Measurements from ENCODE around the gene RUFY1.
"Not testable (repeated sequence)": the region's sequence is repeated elsewhere in the genome, so short reads cannot be mapped to it uniquely, and the experiment has no call there.

DNA sequence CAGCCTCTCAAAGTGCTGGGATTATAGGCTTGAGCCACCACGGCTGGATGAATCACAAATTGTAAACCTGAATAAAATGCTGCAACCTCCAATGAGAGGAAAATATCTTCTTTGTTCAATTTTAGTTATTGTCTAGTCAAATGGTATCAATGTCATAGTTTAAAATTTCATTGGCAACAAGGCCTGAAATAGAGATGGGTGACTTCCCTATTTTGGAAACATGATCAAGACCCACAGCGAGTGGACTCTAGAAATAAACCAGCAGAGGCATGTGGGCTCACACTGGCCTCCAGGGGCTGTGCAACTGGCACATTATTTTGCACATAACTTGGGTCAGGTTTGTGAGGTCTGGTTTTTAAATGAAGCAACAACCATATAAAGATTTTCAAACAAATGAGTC is 102.8 kb downstream of the RUFY1 start:
- not testable (repeated sequence) for TF ChIP-seq RAD21 (IDR thresholded peaks at IDR 0.05; ENCODE audit: low read length); POLR2AphosphoS5 (IDR thresholded peaks at IDR 0.05; ENCODE audit: low read depth, low read length); CTCF (IDR thresholded peaks at IDR 0.05); TAF1 (IDR thresholded peaks at IDR 0.05; ENCODE audit: borderline replicate concordance, low read depth, low read length); EZH2phosphoT487 (IDR thresholded peaks at IDR 0.05; ENCODE audit: borderline replicate concordance, low read depth); RFX5 (IDR thresholded peaks at IDR 0.05; ENCODE audit: low read length); EP300 (IDR thresholded peaks at IDR 0.05; ENCODE audit: borderline replicate concordance in 1 of 2, low read depth in 1 of 2, low read length in 1 of 2)
- TF ChIP-seq, protein P1, sequence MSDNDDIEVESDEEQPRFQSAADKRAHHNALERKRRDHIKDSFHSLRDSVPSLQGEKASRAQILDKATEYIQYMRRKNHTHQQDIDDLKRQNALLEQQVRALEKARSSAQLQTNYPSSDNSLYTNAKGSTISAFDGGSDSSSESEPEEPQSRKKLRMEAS (IDR thresholded peaks at IDR 0.05; ENCODE audit: low read depth): not testable (repeated sequence)
- TF ChIP-seq, protein P2, sequence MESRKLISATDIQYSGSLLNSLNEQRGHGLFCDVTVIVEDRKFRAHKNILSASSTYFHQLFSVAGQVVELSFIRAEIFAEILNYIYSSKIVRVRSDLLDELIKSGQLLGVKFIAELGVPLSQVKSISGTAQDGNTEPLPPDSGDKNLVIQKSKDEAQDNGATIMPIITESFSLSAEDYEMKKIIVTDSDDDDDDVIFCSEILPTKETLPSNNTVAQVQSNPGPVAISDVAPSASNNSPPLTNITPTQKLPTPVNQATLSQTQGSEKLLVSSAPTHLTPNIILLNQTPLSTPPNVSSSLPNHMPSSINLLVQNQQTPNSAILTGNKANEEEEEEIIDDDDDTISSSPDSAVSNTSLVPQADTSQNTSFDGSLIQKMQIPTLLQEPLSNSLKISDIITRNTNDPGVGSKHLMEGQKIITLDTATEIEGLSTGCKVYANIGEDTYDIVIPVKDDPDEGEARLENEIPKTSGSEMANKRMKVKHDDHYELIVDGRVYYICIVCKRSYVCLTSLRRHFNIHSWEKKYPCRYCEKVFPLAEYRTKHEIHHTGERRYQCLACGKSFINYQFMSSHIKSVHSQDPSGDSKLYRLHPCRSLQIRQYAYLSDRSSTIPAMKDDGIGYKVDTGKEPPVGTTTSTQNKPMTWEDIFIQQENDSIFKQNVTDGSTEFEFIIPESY (IDR thresholded peaks at IDR 0.05; ENCODE audit: borderline replicate concordance, low read depth): not testable (repeated sequence)
